ENCODE measurements around the gene TBC1D16. TPM values are rescaled to one million over a fixed set of nuclear protein-coding genes. Genes with fewer than 3 reads are reported as not detected.
"Not testable (repeated sequence)": the region's sequence is repeated elsewhere in the genome, so short reads cannot be mapped to it uniquely, and the experiment has no call there.

TBC1D16 gene
- total RNA-seq, 1 experiment from 2014 or later = 35.9 TPM

DNA sequence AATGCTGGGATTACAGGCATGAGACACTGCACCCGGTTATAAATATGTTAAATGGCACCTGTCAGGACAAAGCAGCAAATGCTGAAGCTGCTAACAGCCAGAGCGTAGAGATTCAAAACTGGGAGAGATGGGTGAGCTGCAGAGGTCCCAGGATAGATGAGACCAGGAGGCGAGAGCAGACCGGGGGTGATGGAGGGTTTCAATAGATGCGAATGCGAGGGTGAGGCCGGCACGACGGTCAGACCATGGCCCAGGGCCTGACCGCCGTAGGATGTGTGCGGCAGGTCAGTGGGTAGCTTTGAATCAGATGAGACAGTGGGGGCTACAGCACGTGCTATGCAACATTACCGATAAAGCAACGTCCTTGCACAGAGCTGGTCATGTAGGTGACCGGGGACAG lies 15.0 kb upstream of the TBC1D16 start:
- intact Hi-C loops (cut with micrococcal nuclease; ENCODE audit: unreplicated experiment) = no loop called here
- Mint-ChIP-seq H3K27me3 (ENCODE audit: unreplicated experiment) (no peaks in the 10 kb centered on the region), H3K4me3 (ENCODE audit: low read depth, unreplicated experiment) (no peak overlapping the region), H3K4me1 (ENCODE audit: low read depth, unreplicated experiment) (peaks cover 6% of the 10 kb centered on the region), H3K27ac (ENCODE audit: unreplicated experiment) (no peak overlapping the region), H3K9me3 (ENCODE audit: low read depth, unreplicated experiment) (no peaks in the 10 kb centered on the region), H3K36me3 (ENCODE audit: insufficient read depth, unreplicated experiment) (no peaks in the 10 kb centered on the region)
- TF ChIP-seq, protein P1, sequence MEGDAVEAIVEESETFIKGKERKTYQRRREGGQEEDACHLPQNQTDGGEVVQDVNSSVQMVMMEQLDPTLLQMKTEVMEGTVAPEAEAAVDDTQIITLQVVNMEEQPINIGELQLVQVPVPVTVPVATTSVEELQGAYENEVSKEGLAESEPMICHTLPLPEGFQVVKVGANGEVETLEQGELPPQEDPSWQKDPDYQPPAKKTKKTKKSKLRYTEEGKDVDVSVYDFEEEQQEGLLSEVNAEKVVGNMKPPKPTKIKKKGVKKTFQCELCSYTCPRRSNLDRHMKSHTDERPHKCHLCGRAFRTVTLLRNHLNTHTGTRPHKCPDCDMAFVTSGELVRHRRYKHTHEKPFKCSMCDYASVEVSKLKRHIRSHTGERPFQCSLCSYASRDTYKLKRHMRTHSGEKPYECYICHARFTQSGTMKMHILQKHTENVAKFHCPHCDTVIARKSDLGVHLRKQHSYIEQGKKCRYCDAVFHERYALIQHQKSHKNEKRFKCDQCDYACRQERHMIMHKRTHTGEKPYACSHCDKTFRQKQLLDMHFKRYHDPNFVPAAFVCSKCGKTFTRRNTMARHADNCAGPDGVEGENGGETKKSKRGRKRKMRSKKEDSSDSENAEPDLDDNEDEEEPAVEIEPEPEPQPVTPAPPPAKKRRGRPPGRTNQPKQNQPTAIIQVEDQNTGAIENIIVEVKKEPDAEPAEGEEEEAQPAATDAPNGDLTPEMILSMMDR (IDR thresholded peaks at IDR 0.05; ENCODE audit: unreplicated experiment) = no peak
- no TSS peak for BruUV-seq (replicated peaks)
- CTCF ChIA-PET = no interaction called here
- no peak for DNase-seq

DNA sequence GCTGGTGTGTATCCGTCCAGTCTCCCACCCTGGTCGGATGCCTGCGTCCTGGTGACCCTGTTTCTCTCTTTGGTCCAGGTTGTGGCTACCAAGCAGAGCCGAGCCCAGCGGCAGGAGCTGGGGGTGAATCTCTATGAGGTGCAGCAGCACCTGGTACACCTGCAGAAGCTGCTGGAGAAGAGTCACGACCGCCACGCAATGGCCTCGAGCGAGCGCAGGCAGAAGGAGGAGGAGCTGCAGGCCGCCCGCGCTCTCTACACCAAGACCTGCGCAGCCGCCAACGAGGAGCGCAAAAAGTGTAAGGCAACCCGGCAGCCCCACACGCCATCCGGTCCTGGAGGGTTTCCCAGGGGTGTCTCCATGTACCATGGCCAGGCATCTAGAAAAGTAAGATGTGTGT lies 14.3 kb upstream of the TBC1D16 start:
- intact Hi-C loops (cut with micrococcal nuclease; ENCODE audit: unreplicated experiment) = no loop called here
- Mint-ChIP-seq H3K4me3 (ENCODE audit: low read depth, unreplicated experiment) (no peak overlapping the region), H3K36me3 (ENCODE audit: insufficient read depth, unreplicated experiment) (no peaks in the 10 kb centered on the region), H3K4me1 (ENCODE audit: low read depth, unreplicated experiment) (peaks cover 9% of the 10 kb centered on the region), H3K27me3 (ENCODE audit: unreplicated experiment) (no peaks in the 10 kb centered on the region), H3K9me3 (ENCODE audit: low read depth, unreplicated experiment) (no peaks in the 10 kb centered on the region), H3K27ac (ENCODE audit: unreplicated experiment) (no peak overlapping the region)
- no peak for DNase-seq
- CTCF ChIA-PET = no interaction called here
- TF ChIP-seq, protein P1 (IDR thresholded peaks at IDR 0.05; ENCODE audit: unreplicated experiment) = no peak
- no TSS peak for BruUV-seq (replicated peaks)

DNA sequence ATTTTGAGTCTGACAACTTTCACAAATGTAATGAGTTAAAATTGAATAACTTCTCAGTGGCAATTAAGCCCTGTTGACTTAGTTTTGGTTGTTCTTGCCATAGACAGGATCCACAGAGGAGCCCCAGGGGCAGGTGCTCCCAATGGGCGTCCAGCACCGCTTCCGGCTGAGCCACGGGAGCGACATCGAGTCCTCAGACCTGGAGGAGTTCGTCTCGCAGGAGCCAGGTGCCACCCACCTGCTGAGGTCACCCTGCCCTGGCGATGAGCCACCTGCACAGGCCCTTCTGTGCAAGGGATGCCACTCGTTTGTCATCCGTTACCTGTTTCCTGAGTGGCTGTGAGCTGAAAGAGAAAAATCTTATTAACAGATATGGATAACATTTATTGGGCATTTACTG lies 11.5 kb upstream of the TBC1D16 start:
- H3K9me3 Mint-ChIP-seq (ENCODE audit: low read depth, unreplicated experiment) = no peaks in the 10 kb centered on the region
- no TSS peak for BruUV-seq (replicated peaks)
- no peaks in the 10 kb centered on the region for H3K27me3 Mint-ChIP-seq (ENCODE audit: unreplicated experiment)
- H3K36me3 Mint-ChIP-seq (ENCODE audit: insufficient read depth, unreplicated experiment) = no peaks in the 10 kb centered on the region
- CTCF ChIA-PET = interaction anchor here (0.6 kb wide), 1 partner anchor 56 kb away, joined by 4 read pairs; no protein-coding TSS in a partner anchor
- H3K4me1 Mint-ChIP-seq (ENCODE audit: low read depth, unreplicated experiment) = peaks cover 9% of the 10 kb centered on the region
- intact Hi-C loops (cut with micrococcal nuclease; ENCODE audit: unreplicated experiment) = no loop called here
- TF ChIP-seq, protein P1 (IDR thresholded peaks at IDR 0.05; ENCODE audit: unreplicated experiment) = no peak
- H3K4me3 Mint-ChIP-seq (ENCODE audit: low read depth, unreplicated experiment) = no peak overlapping the region
- H3K27ac Mint-ChIP-seq (ENCODE audit: unreplicated experiment) = no peak overlapping the region
- no peak for DNase-seq

DNA sequence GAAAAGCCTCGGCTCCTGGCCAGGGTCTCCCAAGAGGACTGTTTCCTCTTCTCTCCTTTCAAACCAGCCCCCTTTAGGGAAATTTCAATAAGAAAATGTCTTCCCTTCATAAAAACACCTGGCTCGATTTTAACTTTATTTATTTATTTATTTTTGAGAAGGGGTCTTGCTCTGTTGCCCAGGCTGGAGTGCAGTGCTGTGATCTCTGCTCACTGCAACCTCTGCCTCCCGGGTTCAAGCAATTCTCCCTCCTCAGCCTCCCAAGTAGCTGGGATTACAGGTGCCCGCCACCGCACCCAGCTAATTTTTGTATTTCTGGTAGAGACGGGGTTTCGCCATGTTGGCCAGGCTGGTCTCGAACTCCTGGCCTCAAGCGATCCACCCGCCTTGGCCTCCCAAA lies 11.0 kb upstream of the TBC1D16 start:
- H3K27me3 Mint-ChIP-seq (ENCODE audit: unreplicated experiment); BruUV-seq (replicated peaks); H3K4me3 Mint-ChIP-seq (ENCODE audit: low read depth, unreplicated experiment); H3K27ac Mint-ChIP-seq (ENCODE audit: unreplicated experiment); H3K9me3 Mint-ChIP-seq (ENCODE audit: low read depth, unreplicated experiment); intact Hi-C loops (cut with micrococcal nuclease; ENCODE audit: unreplicated experiment); H3K36me3 Mint-ChIP-seq (ENCODE audit: insufficient read depth, unreplicated experiment); DNase-seq; H3K4me1 Mint-ChIP-seq (ENCODE audit: low read depth, unreplicated experiment): not testable (repeated sequence)
- CTCF ChIA-PET = interaction anchor here (0.6 kb wide), 1 partner anchor 55 kb away, joined by 4 read pairs; no protein-coding TSS in a partner anchor

DNA sequence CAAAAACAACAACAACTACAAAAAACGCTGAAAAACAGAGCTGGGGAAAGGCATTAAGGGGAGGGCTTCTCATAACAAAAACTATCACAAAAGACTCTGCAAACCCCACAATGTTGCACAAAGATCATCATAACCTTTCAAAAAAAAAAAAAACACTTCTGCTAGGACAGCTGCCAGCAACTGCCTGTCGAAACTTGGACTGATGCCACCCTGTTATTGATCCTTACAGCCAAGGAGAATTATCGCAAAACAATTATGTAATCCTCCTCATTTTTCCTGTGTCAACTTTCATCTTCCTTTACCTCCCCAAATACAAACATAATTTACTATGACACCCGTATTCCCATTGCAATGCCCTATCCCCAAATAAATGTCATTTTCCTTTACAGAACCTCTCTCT lies 10.0 kb upstream of the TBC1D16 start:
- BruUV-seq (replicated peaks) = no TSS peak
- peak; percentile 70 for DNase-seq
- CTCF ChIA-PET = no interaction called here
- H3K4me1 Mint-ChIP-seq (ENCODE audit: low read depth, unreplicated experiment) = peaks cover 9% of the 10 kb centered on the region
- no peak overlapping the region for H3K4me3 Mint-ChIP-seq (ENCODE audit: low read depth, unreplicated experiment)
- no peaks in the 10 kb centered on the region for H3K36me3 Mint-ChIP-seq (ENCODE audit: insufficient read depth, unreplicated experiment)
- intact Hi-C loops (cut with micrococcal nuclease; ENCODE audit: unreplicated experiment) = no loop called here
- no peak overlapping the region for H3K27ac Mint-ChIP-seq (ENCODE audit: unreplicated experiment)
- TF ChIP-seq, protein P1 (IDR thresholded peaks at IDR 0.05; ENCODE audit: unreplicated experiment) = no peak
- no peaks in the 10 kb centered on the region for H3K27me3 Mint-ChIP-seq (ENCODE audit: unreplicated experiment)
- H3K9me3 Mint-ChIP-seq (ENCODE audit: low read depth, unreplicated experiment) = no peaks in the 10 kb centered on the region
